GM23338 (cell line): ENCODE measurements around the gene ATP10A.

ENCODE experiments used
- EZH2phosphoT487 ChIP-seq: fragments of 200-600 bp; sonication (generic); IDR thresholded peaks from one replicate; pipeline ENCODE4 v1.8.1; 2018; ENCODE audit warnings: antibody characterized with exemption; ENCODE audit not compliant: unreplicated experiment
- POLR2AphosphoS5 ChIP-seq: IDR thresholded peaks from 2 replicates; pipeline ENCODE4 v1.6.1; 2016; ENCODE audit warnings: antibody characterized with exemption, low read depth
- ZNF114 ChIP-seq: fragments of 250-450 bp; sonication (Bioruptor Pico); IDR thresholded peaks from 2 replicates; pipeline ENCODE4 v1.5.0; 2020; ENCODE audit warnings: mild to moderate bottlenecking, moderate library complexity
- ZNF331 ChIP-seq: fragments of 250-450 bp; sonication (Bioruptor Pico); IDR thresholded peaks from 2 replicates; pipeline ENCODE4 v1.5.0; 2020; ENCODE audit warnings: low read depth, mild to moderate bottlenecking, moderate library complexity
- TF ChIP-seq, protein P1 (sequence below), 2 experiments: fragments of 200-600 bp in 1 of 2; sonication (generic) in 1 of 2; conservative IDR thresholded peaks; 2 replicates each; pipeline versions ENCODE4 v1.5.1 to v1.6.1; 2016 to 2017; ENCODE audit warnings: antibody characterized with exemption in 2 of 2, low read depth in 2 of 2, mild to moderate bottlenecking in 2 of 2, moderate library complexity in 1 of 2

DNA sequence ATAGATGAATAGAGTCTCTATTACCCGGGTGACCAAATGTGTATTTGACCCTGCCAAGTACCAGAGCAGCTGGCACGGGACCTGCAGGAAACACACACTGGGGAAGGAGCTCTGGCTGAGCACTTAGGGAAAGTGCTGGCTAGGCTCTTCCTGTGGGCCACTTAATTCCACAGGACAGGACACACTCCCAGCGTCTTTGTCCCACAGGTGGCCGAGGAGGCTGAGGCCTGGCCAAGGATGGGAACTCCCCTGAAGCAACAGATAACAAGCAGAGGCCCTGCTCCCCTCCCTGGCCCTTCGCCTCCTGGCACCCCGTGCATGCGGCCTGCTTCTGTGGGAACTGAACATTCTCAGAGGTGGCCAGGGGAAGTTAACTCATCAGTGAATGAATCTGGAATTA, 180.8 kb downstream of the ATP10A start:
- TF ChIP-seq POLR2AphosphoS5 (no peak), EZH2phosphoT487 (no peak), ZNF331 (no peak), ZNF114 (CRISPR knock-in tag) (no peak)
- TF ChIP-seq, protein P1, sequence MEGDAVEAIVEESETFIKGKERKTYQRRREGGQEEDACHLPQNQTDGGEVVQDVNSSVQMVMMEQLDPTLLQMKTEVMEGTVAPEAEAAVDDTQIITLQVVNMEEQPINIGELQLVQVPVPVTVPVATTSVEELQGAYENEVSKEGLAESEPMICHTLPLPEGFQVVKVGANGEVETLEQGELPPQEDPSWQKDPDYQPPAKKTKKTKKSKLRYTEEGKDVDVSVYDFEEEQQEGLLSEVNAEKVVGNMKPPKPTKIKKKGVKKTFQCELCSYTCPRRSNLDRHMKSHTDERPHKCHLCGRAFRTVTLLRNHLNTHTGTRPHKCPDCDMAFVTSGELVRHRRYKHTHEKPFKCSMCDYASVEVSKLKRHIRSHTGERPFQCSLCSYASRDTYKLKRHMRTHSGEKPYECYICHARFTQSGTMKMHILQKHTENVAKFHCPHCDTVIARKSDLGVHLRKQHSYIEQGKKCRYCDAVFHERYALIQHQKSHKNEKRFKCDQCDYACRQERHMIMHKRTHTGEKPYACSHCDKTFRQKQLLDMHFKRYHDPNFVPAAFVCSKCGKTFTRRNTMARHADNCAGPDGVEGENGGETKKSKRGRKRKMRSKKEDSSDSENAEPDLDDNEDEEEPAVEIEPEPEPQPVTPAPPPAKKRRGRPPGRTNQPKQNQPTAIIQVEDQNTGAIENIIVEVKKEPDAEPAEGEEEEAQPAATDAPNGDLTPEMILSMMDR (conservative IDR thresholded peaks at IDR 0.05; ENCODE audit: low read depth in 2 of 2) = no peak
